Measurements from ENCODE around the gene YY1.

Gene YY1

DNA sequence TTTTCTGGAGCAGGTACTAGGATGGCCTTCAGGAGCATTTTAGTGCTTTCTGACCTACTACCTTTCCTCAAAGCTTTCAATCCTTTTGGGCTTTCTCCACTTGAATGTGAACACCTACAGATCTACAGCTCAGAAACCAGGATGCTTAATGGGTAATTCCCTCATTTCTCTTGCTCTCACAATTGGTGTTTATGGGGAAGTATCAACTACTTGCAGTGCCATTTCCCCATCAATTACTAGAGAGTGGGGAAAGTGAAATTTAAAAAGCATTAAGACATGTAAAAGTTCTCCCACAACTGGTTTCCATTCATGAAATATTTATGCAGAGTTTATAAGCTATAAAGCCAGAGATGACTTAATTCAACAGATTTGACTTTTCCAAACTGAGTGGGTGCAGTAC is 2.1 kb upstream of the YY1 start:
- TF ChIP-seq PRDM1 (tag by site-specific recombination; IDR thresholded peaks at IDR 0.05) (peak; percentile 98), ZNF654 (tag by site-specific recombination; IDR thresholded peaks at IDR 0.05; ENCODE audit: low read depth) (no peak; the same call in 1 of the 2 replicates), ZNF768 (tag by site-specific recombination; IDR thresholded peaks at IDR 0.05) (no peak)
- POLR2A ChIA-PET, result interaction anchor here (1.0 to 4.7 kb wide), 4 partner anchors 9 to 23 kb away, joined by 3 to 30 read pairs (median 8); no protein-coding TSS in a partner anchor
- Histone ChIP-seq H3K4me1 (ENCODE audit: control insufficient read depth, insufficient read depth, low read length) (peaks cover 5% of the 10 kb centered on the region; the same call in 1 of the 2 replicates), H3K9me3 (ENCODE audit: control insufficient read depth, insufficient read depth, low read depth, low read length) (no peaks in the 10 kb centered on the region), H3K27ac (ENCODE audit: extremely low read depth, low read depth, low read length) (no peak overlapping the region), H3K4me3 (ENCODE audit: low read depth, low read length) (peak overlapping the region; percentile 96), H3K36me3 (ENCODE audit: control insufficient read depth in 2 of 2, insufficient read depth in 1 of 2, low read length in 2 of 2) (peaks cover 9 to 13% of the 10 kb centered on the region in 2 experiments; a peak in 2 of 3 replicates)
- CTCF ChIA-PET, result interaction anchor here (1.1 to 1.7 kb wide), 4 partner anchors 9 to 82 kb away, joined by 3 to 9 read pairs (median 4); no protein-coding TSS in a partner anchor

GRCh38 chr14:100237735-100238418 is 1.1 kb upstream of the YY1 start:
- Histone ChIP-seq H3K9me3 (ENCODE audit: control insufficient read depth, insufficient read depth, low read depth, low read length) (no peaks in the 10 kb centered on the region), H3K36me3 (ENCODE audit: control insufficient read depth in 2 of 2, insufficient read depth in 1 of 2, low read length in 2 of 2) (peaks cover 13 to 19% of the 10 kb centered on the region in 2 experiments; a peak in 2 of 3 replicates), H3K4me1 (ENCODE audit: control insufficient read depth, insufficient read depth, low read length) (peaks cover 5% of the 10 kb centered on the region; the same call in 1 of the 2 replicates), H3K4me3 (ENCODE audit: low read depth, low read length) (peak overlapping the region; percentile 96), H3K27ac (ENCODE audit: extremely low read depth, low read depth, low read length) (peak overlapping the region; percentile 98)
- ChIA-PET CTCF (interaction anchor here (1.7 kb wide), 1 partner anchor 8 kb away, joined by 4 read pairs; no protein-coding TSS in a partner anchor), POLR2A (interaction anchor here (0.6 to 4.7 kb wide), 5 partner anchors 10 to 24 kb away, joined by 3 to 30 read pairs (median 7); no protein-coding TSS in a partner anchor)
- TF ChIP-seq ZBTB17 (tag by site-specific recombination; IDR thresholded peaks at IDR 0.05), result 0 out of 2 replicates have a peak, but pooled peaks have one; percentile 26
- TF ChIP-seq ZNF114 (tag by site-specific recombination; IDR thresholded peaks at IDR 0.05), result no peak
- TF ChIP-seq ZNF394 (tag by site-specific recombination; IDR thresholded peaks at IDR 0.05; ENCODE audit: borderline replicate concordance), result peak; percentile 26; the same call in 1 of the 2 replicates
- no peak for TF ChIP-seq ZNF768 (tag by site-specific recombination; IDR thresholded peaks at IDR 0.05)
- TF ChIP-seq ZNF169 (tag by site-specific recombination; IDR thresholded peaks at IDR 0.05), result no peak
- TF ChIP-seq ZNF791 (tag by site-specific recombination; IDR thresholded peaks at IDR 0.05), result no peak
- TF ChIP-seq BCL11B (tag by site-specific recombination; IDR thresholded peaks at IDR 0.05; ENCODE audit: low read depth), result no peak
- TF ChIP-seq ZNF837 (tag by site-specific recombination; IDR thresholded peaks at IDR 0.05), result no peak
- no peak for TF ChIP-seq ZNF548 (tag by site-specific recombination; IDR thresholded peaks at IDR 0.05)
- TF ChIP-seq, protein P1, sequence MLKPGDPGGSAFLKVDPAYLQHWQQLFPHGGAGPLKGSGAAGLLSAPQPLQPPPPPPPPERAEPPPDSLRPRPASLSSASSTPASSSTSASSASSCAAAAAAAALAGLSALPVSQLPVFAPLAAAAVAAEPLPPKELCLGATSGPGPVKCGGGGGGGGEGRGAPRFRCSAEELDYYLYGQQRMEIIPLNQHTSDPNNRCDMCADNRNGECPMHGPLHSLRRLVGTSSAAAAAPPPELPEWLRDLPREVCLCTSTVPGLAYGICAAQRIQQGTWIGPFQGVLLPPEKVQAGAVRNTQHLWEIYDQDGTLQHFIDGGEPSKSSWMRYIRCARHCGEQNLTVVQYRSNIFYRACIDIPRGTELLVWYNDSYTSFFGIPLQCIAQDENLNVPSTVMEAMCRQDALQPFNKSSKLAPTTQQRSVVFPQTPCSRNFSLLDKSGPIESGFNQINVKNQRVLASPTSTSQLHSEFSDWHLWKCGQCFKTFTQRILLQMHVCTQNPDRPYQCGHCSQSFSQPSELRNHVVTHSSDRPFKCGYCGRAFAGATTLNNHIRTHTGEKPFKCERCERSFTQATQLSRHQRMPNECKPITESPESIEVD (tag by site-specific recombination; IDR thresholded peaks at IDR 0.05), result no peak
- TF ChIP-seq, protein P2, sequence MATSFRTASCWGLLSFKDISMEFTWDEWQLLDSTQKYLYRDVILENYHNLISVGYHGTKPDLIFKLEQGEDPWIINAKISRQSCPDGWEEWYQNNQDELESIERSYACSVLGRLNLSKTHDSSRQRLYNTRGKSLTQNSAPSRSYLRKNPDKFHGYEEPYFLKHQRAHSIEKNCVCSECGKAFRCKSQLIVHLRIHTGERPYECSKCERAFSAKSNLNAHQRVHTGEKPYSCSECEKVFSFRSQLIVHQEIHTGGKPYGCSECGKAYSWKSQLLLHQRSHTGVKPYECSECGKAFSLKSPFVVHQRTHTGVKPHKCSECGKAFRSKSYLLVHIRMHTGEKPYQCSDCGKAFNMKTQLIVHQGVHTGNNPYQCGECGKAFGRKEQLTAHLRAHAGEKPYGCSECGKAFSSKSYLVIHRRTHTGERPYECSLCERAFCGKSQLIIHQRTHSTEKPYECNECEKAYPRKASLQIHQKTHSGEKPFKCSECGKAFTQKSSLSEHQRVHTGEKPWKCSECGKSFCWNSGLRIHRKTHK (tag by site-specific recombination; IDR thresholded peaks at IDR 0.05), result no peak
- no peak for TF ChIP-seq HOXA7 (CRISPR knock-in tag; IDR thresholded peaks at IDR 0.05; ENCODE audit: borderline replicate concordance)
- no peak for TF ChIP-seq ZNF623 (tag by site-specific recombination; IDR thresholded peaks at IDR 0.05)
- no peak for TF ChIP-seq ZNF266 (tag by site-specific recombination; IDR thresholded peaks at IDR 0.05; ENCODE audit: low read depth)
- TF ChIP-seq ZNF624 (tag by site-specific recombination; IDR thresholded peaks at IDR 0.05), result no peak
- no peak for TF ChIP-seq MEIS1 (CRISPR knock-in tag; IDR thresholded peaks at IDR 0.05; ENCODE audit: borderline replicate concordance)
- TF ChIP-seq ZBTB44 (tag by site-specific recombination; IDR thresholded peaks at IDR 0.05), result no peak
- TF ChIP-seq ZNF830 (tag by site-specific recombination; IDR thresholded peaks at IDR 0.05; ENCODE audit: low read depth), result no peak
- no peak for TF ChIP-seq KLF9 (tag by site-specific recombination; IDR thresholded peaks at IDR 0.05; ENCODE audit: low read depth)
- TF ChIP-seq ZNF416 (tag by site-specific recombination; IDR thresholded peaks at IDR 0.05), result no peak
- peak; percentile 22; the same call in 1 of the 2 replicates for TF ChIP-seq PATZ1 (tag by site-specific recombination; IDR thresholded peaks at IDR 0.05)
- no peak for TF ChIP-seq TRIM28 (IDR thresholded peaks at IDR 0.05; ENCODE audit: borderline replicate concordance, low read length)
- TF ChIP-seq ZNF202 (tag by site-specific recombination; IDR thresholded peaks at IDR 0.05; ENCODE audit: borderline replicate concordance), result no peak
- TF ChIP-seq ZNF214 (tag by site-specific recombination; IDR thresholded peaks at IDR 0.05; ENCODE audit: borderline replicate concordance), result no peak
- no peak for TF ChIP-seq ZBTB21 (tag by site-specific recombination; IDR thresholded peaks at IDR 0.05)
- no peak for TF ChIP-seq ZNF140 (tag by site-specific recombination; IDR thresholded peaks at IDR 0.05)

All from HEK293 (cell line).